ENCODE data around the gene NRAP. TPM values are rescaled to one million over a fixed set of nuclear protein-coding genes. Genes with fewer than 3 reads are reported as not detected.

Gene NRAP
- total RNA-seq, 1 experiment from 2014 or later: 0.05 TPM

DNA sequence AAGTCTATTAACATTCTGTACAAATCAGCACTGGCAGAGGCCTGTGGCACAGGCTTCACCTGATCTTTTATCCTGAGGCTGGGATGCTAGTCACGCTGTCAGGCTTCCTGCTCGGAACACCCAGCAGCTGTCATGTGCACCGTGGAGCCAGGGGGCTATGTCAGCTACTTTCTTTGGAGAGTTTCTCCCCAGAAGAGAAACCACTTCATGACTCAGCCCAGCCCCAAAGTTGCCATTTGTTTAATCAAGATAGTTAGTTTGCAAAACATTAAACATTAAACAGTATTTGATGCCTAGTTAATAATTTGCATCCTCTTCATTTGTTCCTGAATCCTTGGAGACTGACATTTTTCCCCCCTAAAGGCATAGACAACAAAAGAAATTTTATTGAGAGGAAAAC lies 111.1 kb downstream of the NRAP start, which contains the start of gene HABP2:
Gene HABP2 (plus strand): TSS at position 353 of the 400 bp plus-strand sequence. CDS start 69 bp downstream, outside the sequence.
- intact Hi-C loops (cut with micrococcal nuclease; ENCODE audit: unreplicated experiment): no loop called here
- Histone ChIP-seq H3K4me1 (peaks cover 69% of the 10 kb centered on the region), H3K27me3 (replicated peaks; ENCODE audit: control insufficient read depth, insufficient read depth, low read length) (no peaks in the 10 kb centered on the region), H3K4me3 (ENCODE audit: low read depth, low read length) (peak within 1 kb of the TSS; percentile 4), H3K36me3 (ENCODE audit: control insufficient read depth, insufficient read depth, low read length) (no peaks in the 10 kb centered on the region), H3K9me3 (no peaks in the 10 kb centered on the region)
- peak; percentile 50 to 60 for DNase-seq
- no TSS peak for BruUV-seq (replicated peaks)
- Mint-ChIP-seq H3K36me3 (ENCODE audit: insufficient read depth, unreplicated experiment) (no peaks in the 10 kb centered on the region), H3K27ac (ENCODE audit: unreplicated experiment) (peak within 1 kb of the TSS; percentile 99), H3K4me3 (ENCODE audit: unreplicated experiment) (peak within 1 kb of the TSS; percentile 60), H3K4me1 (ENCODE audit: low read depth, unreplicated experiment) (peaks cover 60% of the 10 kb centered on the region), H3K27me3 (ENCODE audit: insufficient read depth, unreplicated experiment) (no peaks in the 10 kb centered on the region), H3K9me3 (ENCODE audit: unreplicated experiment) (peaks cover 10% of the 10 kb centered on the region)
- ChIA-PET POLR2A (no interaction called here), CTCF (interaction anchor here (1.1 to 1.8 kb wide), 2 partner anchors 10 to 12 kb away, joined by 4 to 5 read pairs; no protein-coding TSS in a partner anchor)
- TF ChIP-seq, protein P1, sequence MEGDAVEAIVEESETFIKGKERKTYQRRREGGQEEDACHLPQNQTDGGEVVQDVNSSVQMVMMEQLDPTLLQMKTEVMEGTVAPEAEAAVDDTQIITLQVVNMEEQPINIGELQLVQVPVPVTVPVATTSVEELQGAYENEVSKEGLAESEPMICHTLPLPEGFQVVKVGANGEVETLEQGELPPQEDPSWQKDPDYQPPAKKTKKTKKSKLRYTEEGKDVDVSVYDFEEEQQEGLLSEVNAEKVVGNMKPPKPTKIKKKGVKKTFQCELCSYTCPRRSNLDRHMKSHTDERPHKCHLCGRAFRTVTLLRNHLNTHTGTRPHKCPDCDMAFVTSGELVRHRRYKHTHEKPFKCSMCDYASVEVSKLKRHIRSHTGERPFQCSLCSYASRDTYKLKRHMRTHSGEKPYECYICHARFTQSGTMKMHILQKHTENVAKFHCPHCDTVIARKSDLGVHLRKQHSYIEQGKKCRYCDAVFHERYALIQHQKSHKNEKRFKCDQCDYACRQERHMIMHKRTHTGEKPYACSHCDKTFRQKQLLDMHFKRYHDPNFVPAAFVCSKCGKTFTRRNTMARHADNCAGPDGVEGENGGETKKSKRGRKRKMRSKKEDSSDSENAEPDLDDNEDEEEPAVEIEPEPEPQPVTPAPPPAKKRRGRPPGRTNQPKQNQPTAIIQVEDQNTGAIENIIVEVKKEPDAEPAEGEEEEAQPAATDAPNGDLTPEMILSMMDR (IDR thresholded peaks at IDR 0.05; ENCODE audit: insufficient read depth in 1 of 2, low read depth in 1 of 2, low read length in 1 of 2, severe bottlenecking in 1 of 2, unreplicated experiment in 1 of 2): no peak

DNA sequence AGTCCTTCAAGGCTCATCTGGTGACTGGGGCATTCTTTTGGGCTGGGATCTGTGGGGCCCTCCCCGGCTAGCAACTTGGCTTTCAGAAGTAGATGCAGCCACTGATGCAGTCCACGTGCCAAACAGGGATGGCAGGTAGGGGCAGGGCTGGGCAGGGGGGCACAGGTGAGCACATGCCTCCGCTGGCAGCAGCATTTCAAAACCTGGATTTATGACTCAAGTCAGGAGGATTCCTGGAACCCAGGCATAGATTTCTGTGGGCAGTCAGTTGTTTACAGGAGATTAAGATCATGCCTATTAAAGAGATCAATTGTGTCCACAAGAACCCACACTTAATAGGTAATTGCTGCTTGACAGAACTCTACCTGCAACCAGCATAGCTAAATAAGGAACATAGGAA lies 111.8 kb downstream of the NRAP start:
- intact Hi-C loops (cut with micrococcal nuclease; ENCODE audit: unreplicated experiment): no loop called here
- H3K27ac Mint-ChIP-seq (ENCODE audit: unreplicated experiment): peak overlapping the region; percentile 99
- TF ChIP-seq, protein P1 (IDR thresholded peaks at IDR 0.05; ENCODE audit: insufficient read depth in 1 of 2, low read depth in 1 of 2, low read length in 1 of 2, severe bottlenecking in 1 of 2, unreplicated experiment in 1 of 2): no peak
- Histone ChIP-seq H3K4me1 (peaks cover 65% of the 10 kb centered on the region), H3K9me3 (no peaks in the 10 kb centered on the region), H3K27me3 (replicated peaks; ENCODE audit: control insufficient read depth, insufficient read depth, low read length) (no peaks in the 10 kb centered on the region), H3K36me3 (ENCODE audit: control insufficient read depth, insufficient read depth, low read length) (no peaks in the 10 kb centered on the region), H3K4me3 (ENCODE audit: low read depth, low read length) (no peak overlapping the region)
- POLR2A ChIA-PET: no interaction called here
- BruUV-seq (replicated peaks): no TSS peak
- CTCF ChIA-PET: interaction anchor here (1.1 to 1.8 kb wide), 2 partner anchors 11 to 12 kb away, joined by 4 to 5 read pairs; no protein-coding TSS in a partner anchor
- DNase-seq: no peak
- H3K36me3 Mint-ChIP-seq (ENCODE audit: insufficient read depth, unreplicated experiment): no peaks in the 10 kb centered on the region
- no peaks in the 10 kb centered on the region for H3K27me3 Mint-ChIP-seq (ENCODE audit: insufficient read depth, unreplicated experiment)
- peaks cover 10% of the 10 kb centered on the region for H3K9me3 Mint-ChIP-seq (ENCODE audit: unreplicated experiment)
- no peak overlapping the region for H3K4me3 Mint-ChIP-seq (ENCODE audit: unreplicated experiment)
- H3K4me1 Mint-ChIP-seq (ENCODE audit: low read depth, unreplicated experiment): peaks cover 65% of the 10 kb centered on the region

DNA sequence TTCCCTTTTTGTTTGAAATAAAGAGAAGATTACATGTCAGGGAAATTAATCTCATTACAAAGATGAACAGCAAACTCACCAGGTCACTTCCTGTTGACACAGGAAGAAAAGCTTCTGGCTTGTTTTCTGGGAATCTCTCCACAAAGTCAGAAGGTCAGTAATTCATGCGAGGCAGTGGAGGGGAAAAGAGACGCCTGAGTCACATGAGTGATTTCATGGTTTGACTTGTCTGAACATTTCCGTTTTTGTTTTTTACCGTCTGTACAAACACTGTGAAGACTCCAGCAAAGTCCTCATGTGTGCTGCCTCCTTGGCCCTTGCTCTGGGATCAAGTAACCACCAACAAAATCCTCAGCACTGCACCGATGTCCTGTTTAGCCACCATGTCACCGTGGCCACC lies 113.5 kb downstream of the NRAP start:
- no peaks in the 10 kb centered on the region for H3K27me3 ChIP-seq (replicated peaks; ENCODE audit: control insufficient read depth, insufficient read depth, low read length)
- no TSS peak for BruUV-seq (replicated peaks)
- Mint-ChIP-seq H3K9me3 (ENCODE audit: unreplicated experiment) (peaks cover 10% of the 10 kb centered on the region), H3K27ac (ENCODE audit: unreplicated experiment) (no peak overlapping the region), H3K4me1 (ENCODE audit: low read depth, unreplicated experiment) (peaks cover 55% of the 10 kb centered on the region), H3K27me3 (ENCODE audit: insufficient read depth, unreplicated experiment) (no peaks in the 10 kb centered on the region), H3K36me3 (ENCODE audit: insufficient read depth, unreplicated experiment) (no peaks in the 10 kb centered on the region), H3K4me3 (ENCODE audit: unreplicated experiment) (no peak overlapping the region)
- no peak overlapping the region for H3K4me3 ChIP-seq (ENCODE audit: low read depth, low read length)
- POLR2A ChIA-PET: no interaction called here
- no peaks in the 10 kb centered on the region for H3K9me3 ChIP-seq
- no peak for DNase-seq
- no peaks in the 10 kb centered on the region for H3K36me3 ChIP-seq (ENCODE audit: control insufficient read depth, insufficient read depth, low read length)
- CTCF ChIA-PET: no interaction called here
- peaks cover 50% of the 10 kb centered on the region for H3K4me1 ChIP-seq
- intact Hi-C loops (cut with micrococcal nuclease; ENCODE audit: unreplicated experiment): no loop called here
- TF ChIP-seq, protein P1 (IDR thresholded peaks at IDR 0.05; ENCODE audit: insufficient read depth in 1 of 2, low read depth in 1 of 2, low read length in 1 of 2, severe bottlenecking in 1 of 2, unreplicated experiment in 1 of 2): no peak

All from Caco-2 (cell line).